ENCODE results near the gene MYBL2.

MYBL2 gene

GRCh38 chr20:43682446-43682845 lies 15.5 kb downstream of the MYBL2 start:
- no peak for DNase-seq (ENCODE audit: low read depth)

DNA sequence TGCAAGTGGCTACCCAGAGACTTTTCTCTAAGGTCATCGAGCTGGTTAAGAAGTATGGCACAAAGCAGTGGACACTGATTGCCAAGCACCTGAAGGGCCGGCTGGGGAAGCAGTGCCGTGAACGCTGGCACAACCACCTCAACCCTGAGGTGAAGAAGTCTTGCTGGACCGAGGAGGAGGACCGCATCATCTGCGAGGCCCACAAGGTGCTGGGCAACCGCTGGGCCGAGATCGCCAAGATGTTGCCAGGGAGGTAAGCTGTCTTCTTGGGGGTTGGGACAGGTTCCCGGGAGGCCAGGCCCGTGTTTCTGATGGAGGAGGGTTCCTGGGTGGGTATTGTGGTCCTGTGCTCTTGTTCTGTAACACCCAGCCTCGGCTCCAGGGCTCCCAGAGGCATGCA lies 19.9 kb downstream of the MYBL2 start:
- no peak for DNase-seq (ENCODE audit: low read depth)

DNA sequence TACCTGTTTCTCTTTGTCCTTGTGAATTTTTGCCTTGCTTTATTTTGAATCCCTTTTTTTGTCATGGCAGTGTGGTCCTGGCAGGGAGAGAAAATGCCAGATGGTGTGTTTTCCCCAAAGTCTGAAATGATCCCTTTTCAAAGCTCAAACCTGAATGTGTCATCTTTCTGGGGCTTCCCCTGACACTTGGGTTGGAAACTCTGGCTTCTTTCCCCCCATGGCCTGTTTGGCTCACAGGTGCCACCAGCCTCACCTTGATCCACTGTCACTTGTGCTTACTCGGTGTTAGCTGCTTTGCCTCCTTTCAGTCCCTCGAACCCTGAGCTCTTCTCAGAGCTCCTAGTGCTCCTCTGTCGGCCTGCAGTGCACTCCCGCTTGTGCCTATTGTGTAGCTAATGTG lies 22.3 kb downstream of the MYBL2 start:
- no peak for DNase-seq (ENCODE audit: low read depth)

GRCh38 chr20:43690943-43691598 lies 24.2 kb downstream of the MYBL2 start:
- no peak for DNase-seq (ENCODE audit: low read depth)

- peak; percentile 37 for DNase-seq (ENCODE audit: low read depth)
Measured at GRCh38 chr20:43691928-43692524, 25.1 kb downstream of the MYBL2 start.

- no peak for DNase-seq (ENCODE audit: low read depth)
Measured at GRCh38 chr20:43694763-43695162, 27.8 kb downstream of the MYBL2 start.

- DNase-seq (ENCODE audit: low read depth), result no peak
Measured at GRCh38 chr20:43695571-43695970, 28.7 kb downstream of the MYBL2 start.

DNA sequence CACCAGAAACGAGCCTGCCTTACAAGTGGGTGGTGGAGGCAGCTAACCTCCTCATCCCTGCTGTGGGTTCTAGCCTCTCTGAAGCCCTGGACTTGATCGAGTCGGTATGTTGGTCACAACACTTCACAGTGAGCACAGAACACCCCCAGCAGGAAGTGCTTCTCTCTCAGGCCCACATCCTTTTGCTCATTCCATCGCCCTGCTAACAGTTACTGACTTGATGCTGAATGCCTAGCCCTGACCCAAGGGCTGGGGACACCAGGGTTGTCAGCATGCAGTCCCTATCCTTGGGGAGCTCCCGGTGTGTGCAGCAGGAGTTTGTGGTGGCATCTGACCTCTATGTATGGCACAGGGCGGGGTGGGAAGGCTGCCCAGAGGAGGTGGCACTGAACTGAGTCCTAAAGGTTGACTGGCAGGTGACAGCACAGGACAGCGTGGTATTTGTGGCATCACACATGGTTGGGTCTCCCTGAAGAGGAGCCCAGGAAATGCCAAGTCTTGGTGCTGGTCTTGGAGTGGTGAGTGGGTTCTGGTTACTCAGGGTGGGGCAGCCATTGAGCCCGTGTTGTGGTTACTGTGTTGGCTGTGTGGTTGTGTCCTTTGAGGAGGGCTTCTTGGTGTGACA lies 33.1 kb downstream of the MYBL2 start:
- no peak for DNase-seq (ENCODE audit: low read depth)

DNA sequence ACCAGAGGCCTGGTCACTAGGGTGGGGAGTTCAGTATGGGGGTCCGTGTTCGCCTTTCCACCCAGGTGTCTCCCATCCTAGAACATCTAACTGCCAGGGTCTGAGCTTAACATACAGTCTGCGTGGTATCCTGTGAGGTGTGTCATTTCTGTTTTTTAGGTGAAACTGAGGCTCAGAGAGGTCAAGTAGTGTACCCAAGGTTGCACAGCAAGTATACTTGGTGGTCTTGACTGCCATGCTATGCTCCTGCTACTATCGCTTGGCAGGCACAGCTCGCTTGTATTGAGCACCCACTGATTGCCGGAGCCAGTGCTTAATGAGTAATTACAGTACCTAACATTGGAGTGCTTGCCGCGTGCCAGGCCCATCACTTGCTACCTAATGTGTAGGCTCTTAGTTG lies 33.7 kb downstream of the MYBL2 start:
- DNase-seq (ENCODE audit: low read depth), result no peak

DNA sequence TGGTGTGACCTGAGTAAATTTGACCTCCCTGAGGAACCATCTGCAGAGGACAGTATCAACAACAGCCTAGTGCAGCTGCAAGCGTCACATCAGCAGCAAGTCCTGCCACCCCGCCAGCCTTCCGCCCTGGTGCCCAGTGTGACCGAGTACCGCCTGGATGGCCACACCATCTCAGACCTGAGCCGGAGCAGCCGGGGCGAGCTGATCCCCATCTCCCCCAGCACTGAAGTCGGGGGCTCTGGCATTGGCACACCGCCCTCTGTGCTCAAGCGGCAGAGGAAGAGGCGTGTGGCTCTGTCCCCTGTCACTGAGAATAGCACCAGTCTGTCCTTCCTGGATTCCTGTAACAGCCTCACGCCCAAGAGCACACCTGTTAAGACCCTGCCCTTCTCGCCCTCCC lies 35.6 kb downstream of the MYBL2 start:
- DNase-seq (ENCODE audit: low read depth), result no peak

- DNase-seq (ENCODE audit: low read depth), result no peak
Measured at GRCh38 chr20:43710370-43711044, 43.6 kb downstream of the MYBL2 start.

- DNase-seq (ENCODE audit: low read depth), result no peak
Measured at GRCh38 chr20:43711098-43711654, 44.3 kb downstream of the MYBL2 start.

DNA sequence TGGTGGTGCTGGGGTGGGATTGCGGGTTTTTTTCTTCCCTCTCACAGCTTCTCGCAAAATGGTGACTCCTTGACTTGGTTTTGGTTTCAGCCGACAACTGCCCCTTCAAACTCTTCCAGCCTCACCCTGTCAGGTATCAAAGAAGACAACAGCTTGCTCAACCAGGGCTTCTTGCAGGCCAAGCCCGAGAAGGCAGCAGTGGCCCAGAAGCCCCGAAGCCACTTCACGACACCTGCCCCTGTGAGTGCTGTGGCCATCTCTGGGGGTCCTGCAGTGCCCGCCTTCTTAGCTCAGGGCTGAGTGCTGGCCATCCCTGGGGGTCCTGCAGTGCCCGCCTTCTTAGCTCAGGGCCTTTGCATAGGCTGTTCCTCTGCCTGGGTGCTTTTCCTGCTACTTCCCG lies 48.1 kb downstream of the MYBL2 start:
- DNase-seq (ENCODE audit: low read depth), result no peak

GRCh38 chr20:43715511-43715910 lies 48.6 kb downstream of the MYBL2 start:
- DNase-seq (ENCODE audit: low read depth), result no peak

- DNase-seq (ENCODE audit: low read depth), result no peak
Measured at GRCh38 chr20:43716123-43716522, 49.2 kb downstream of the MYBL2 start.

DNA sequence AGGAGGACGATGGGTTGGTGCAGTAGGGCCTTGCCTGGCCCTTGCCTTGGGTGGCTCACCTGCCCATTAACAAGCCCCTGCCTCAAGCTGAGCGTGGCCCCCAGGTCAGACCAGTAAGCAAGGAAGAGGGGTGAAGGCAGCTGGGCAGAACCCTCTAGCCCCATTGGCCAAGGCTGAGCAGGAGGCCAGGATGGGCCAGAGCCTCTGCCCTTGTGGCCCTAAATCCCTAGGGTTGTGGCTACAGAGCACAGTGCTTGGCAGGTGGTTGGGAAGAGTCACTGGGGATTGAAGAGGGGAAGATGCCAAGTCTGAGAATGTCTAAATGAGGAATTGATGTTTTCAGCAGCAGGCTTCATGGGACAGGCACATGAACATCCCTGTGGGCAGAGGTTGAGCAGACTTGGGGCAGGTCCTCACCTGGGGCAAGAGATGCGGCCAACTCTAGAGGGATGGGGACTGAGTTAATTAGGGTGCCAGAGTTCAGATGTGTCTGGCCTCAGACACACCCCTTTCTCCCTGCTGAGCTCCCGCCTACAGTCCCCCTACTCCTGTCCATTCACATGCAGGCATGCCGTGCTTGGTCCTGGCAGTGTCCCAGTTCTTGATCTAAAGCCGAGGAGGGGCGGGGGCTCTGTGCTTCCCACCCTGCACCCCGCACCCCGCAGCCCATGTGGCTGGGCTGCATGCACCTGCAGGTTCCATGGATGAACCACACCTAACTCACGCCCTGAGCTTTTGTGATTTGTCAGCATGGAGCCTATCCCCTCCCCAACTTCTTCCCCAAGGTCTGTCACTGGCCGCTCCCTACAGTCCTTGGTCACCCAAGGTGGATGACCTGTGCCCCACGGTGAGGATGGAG lies 50.1 kb downstream of the MYBL2 start:
- DNase-seq (ENCODE audit: low read depth), result no peak

- no peak for DNase-seq (ENCODE audit: low read depth)
Measured at GRCh38 chr20:43717616-43717995, 50.7 kb downstream of the MYBL2 start.

DNA sequence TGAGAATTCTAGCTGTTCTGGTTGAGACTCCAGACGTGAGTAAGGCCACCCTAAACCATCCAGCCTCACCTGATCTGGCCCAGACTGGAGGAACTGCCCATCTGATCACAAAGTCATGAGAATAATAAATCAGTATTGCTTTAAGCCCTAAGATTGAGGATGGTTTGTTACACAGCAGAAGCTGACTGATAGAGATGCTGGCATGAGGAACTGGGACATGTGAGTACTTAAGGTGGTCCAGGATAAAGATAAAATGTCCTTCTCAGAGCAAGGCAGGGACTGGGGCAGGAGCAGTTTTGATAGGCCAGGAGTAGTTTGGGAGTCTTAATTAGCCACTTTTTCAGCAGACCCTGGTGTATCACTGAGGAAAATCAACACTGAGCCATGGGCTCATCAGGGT lies 53.1 kb downstream of the MYBL2 start:
- DNase-seq (ENCODE audit: low read depth), result no peak

- no peak for DNase-seq (ENCODE audit: low read depth)
Measured at GRCh38 chr20:43721097-43721428, 54.1 kb downstream of the MYBL2 start.

- DNase-seq (ENCODE audit: low read depth), result no peak
Measured at GRCh38 chr20:43721429-43722152, 54.7 kb downstream of the MYBL2 start.

DNA sequence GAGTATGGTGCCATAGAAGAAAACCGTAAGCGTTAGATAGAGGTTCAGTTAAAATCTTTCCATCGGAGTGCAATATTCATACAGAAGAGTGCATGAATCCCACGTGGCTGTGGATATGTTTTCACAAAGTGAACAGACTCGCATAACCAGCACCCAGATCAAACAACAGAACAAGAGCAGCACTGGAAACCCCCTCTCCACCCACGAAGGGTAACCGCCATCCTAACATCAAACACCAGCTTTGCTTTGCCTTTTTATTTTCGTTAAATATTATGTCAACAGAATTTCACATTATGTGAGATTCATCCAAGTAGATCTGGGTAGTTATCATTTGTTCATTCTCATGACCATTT lies 55.2 kb downstream of the MYBL2 start:
- peak; percentile 17 for DNase-seq (ENCODE audit: low read depth)

GRCh38 chr20:43723186-43723585 lies 56.3 kb downstream of the MYBL2 start:
- no peak for DNase-seq (ENCODE audit: low read depth)

Data from stimulated activated CD8-positive, alpha-beta memory T cell treated with anti-CD3 and anti-CD28 coated beads, Interleukin-12 subunit alpha, Interleukin-12 subunit beta, amount 100 ng/mL, for 1 hour (primary cell).